ENCODE results near the gene ZSWIM6. TPM values are rescaled to one million over a fixed set of nuclear protein-coding genes. Genes with fewer than 3 reads are reported as not detected.

ZSWIM6 gene
- total RNA-seq, 2 donors from 2014 or later: 7.8 to 9.8 TPM

DNA sequence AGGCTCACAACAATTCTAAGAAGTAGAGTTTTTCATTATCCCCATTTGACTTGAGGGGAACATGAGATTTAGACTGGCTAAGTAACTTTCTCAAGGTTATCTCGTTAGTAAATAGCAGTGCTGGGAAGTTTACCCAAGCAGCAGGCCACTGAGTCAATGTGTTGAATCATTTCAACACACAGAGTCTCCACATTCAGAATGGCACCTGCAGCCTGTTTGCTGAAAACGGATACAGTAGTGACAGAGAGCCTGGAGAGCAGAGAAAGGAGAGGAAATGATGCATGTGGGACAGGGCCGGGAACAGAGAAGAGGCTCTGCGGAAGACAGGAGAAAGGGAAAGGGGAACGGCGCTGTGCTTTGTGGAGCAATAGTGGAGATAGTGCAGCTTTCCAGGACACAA lies 33.5 kb upstream of the ZSWIM6 start:
- no peak for ATAC-seq
- Mint-ChIP-seq H3K27me3 (peaks cover 0 to 4% of the 10 kb centered on the region in 2 donors), H3K9me3 (no peaks in the 10 kb centered on the region), H3K36me3 (no peaks in the 10 kb centered on the region), H3K4me1 (ENCODE audit: low read depth in 2 of 2) (no peaks in the 10 kb centered on the region), H3K4me3 (no peak overlapping the region), H3K27ac (no peak overlapping the region)
- no peak for DNase-seq (ENCODE audit: low spot score)

GRCh38 chr5:61299261-61299681 lies 32.8 kb upstream of the ZSWIM6 start:
- peaks cover 0 to 4% of the 10 kb centered on the region in 2 donors for H3K27me3 Mint-ChIP-seq
- no peak overlapping the region for H3K27ac Mint-ChIP-seq
- H3K36me3 Mint-ChIP-seq: no peaks in the 10 kb centered on the region
- H3K9me3 Mint-ChIP-seq: no peaks in the 10 kb centered on the region
- ATAC-seq (no peak), DNase-seq (ENCODE audit: low spot score) (no peak)
- H3K4me1 Mint-ChIP-seq (ENCODE audit: low read depth in 2 of 2): no peaks in the 10 kb centered on the region
- H3K4me3 Mint-ChIP-seq: no peak overlapping the region

DNA sequence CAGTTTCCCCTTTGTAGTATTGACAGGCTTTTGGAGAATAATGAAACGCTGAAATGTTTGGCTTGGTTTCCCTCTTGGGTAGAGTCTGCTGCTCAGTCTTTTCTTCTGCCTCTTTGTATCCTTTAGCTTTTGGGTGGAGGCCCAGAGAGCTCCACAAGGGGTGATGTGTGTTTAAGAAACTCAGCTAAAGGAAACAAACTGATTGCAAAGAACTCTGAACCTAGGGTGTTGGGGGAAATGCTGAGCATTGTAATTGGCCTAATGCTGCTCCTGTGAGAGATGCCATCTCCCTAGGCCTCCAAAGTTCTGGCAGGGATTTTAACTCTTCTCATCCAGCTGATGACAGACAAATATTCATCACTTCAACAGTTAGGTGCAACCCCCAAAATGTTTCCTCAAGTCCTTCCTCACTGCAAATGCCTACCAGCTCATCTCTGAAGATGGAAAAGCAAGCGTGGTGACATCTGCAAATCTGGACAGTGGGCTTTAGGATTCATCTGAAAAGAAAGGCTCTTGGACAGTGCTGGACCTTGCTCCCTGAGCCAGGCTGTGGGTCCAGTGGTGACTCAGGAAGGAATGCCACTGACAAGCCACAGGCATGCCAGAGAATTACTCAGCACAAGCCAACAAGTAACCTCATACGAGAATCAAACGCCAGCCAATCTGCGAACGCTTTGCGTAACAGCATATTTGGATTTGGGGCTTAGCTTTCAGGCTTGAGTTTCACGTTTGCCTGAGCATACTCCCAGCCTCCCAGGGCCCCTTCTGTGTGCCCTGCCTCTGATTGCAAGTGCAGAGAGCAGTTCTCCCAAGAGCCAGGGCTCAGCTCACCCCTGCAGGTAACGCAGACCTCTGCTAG lies 30.5 kb upstream of the ZSWIM6 start:
- Mint-ChIP-seq H3K4me3 (no peak overlapping the region), H3K27ac (no peak overlapping the region), H3K4me1 (ENCODE audit: low read depth in 2 of 2) (peaks cover 2 to 3% of the 10 kb centered on the region in 2 donors), H3K27me3 (peaks cover 4 to 15% of the 10 kb centered on the region in 2 donors), H3K36me3 (no peaks in the 10 kb centered on the region), H3K9me3 (no peaks in the 10 kb centered on the region)
- no peak for DNase-seq (ENCODE audit: low spot score)
- no peak for ATAC-seq

DNA sequence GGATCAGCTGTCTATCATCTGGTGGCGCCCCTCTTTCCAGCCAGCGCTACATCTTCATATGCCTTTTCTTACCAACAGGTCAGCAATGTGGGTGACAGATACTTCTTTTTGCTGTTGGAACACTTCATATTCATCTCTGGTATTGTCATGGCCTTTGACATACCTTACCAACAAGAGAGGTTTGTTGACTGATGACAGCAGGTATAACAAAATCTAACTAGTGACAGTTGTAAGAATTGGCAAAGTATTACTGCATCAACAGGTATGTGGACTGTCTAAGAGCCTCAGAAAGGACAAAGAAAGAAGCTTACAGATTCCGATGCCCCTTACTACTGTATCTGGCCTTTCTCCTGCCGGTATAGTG lies 29.9 kb upstream of the ZSWIM6 start:
- no peak overlapping the region for H3K27ac Mint-ChIP-seq
- H3K4me1 Mint-ChIP-seq (ENCODE audit: low read depth in 2 of 2): peaks cover 2 to 6% of the 10 kb centered on the region in 2 donors
- H3K4me3 Mint-ChIP-seq: no peak overlapping the region
- H3K27me3 Mint-ChIP-seq: peaks cover 6 to 20% of the 10 kb centered on the region in 2 donors
- no peaks in the 10 kb centered on the region for H3K9me3 Mint-ChIP-seq
- H3K36me3 Mint-ChIP-seq: no peaks in the 10 kb centered on the region
- ATAC-seq (no peak), DNase-seq (ENCODE audit: low spot score) (no peak)

GRCh38 chr5:61303346-61303745 lies 28.7 kb upstream of the ZSWIM6 start:
- Mint-ChIP-seq H3K36me3 (no peaks in the 10 kb centered on the region), H3K27me3 (peaks cover 6 to 20% of the 10 kb centered on the region in 2 donors), H3K4me1 (ENCODE audit: low read depth in 2 of 2) (peaks cover 2 to 6% of the 10 kb centered on the region in 2 donors), H3K27ac (no peak overlapping the region), H3K9me3 (no peaks in the 10 kb centered on the region), H3K4me3 (no peak overlapping the region)
- ATAC-seq: no peak
- DNase-seq (ENCODE audit: low spot score): no peak

- Mint-ChIP-seq H3K4me3 (no peak overlapping the region), H3K27ac (no peak overlapping the region), H3K36me3 (no peaks in the 10 kb centered on the region), H3K27me3 (peaks cover 15 to 33% of the 10 kb centered on the region in 2 donors), H3K9me3 (no peaks in the 10 kb centered on the region), H3K4me1 (ENCODE audit: low read depth in 2 of 2) (peaks cover 2 to 6% of the 10 kb centered on the region in 2 donors)
- DNase-seq (ENCODE audit: low spot score) (no peak), ATAC-seq (no peak)
Measured at GRCh38 chr5:61304590-61305381, 27.3 kb upstream of the ZSWIM6 start.

GRCh38 chr5:61306531-61307131 lies 25.4 kb upstream of the ZSWIM6 start:
- ATAC-seq (no peak), DNase-seq (ENCODE audit: low spot score) (no peak)
- Mint-ChIP-seq H3K9me3 (no peaks in the 10 kb centered on the region), H3K4me3 (no peak overlapping the region), H3K27me3 (peaks cover 15 to 40% of the 10 kb centered on the region in 2 donors), H3K36me3 (no peaks in the 10 kb centered on the region), H3K4me1 (ENCODE audit: low read depth in 2 of 2) (peaks cover 2 to 6% of the 10 kb centered on the region in 2 donors), H3K27ac (no peak overlapping the region)

GRCh38 chr5:61307191-61307590 lies 24.9 kb upstream of the ZSWIM6 start:
- Mint-ChIP-seq H3K27me3 (peaks cover 15 to 40% of the 10 kb centered on the region in 2 donors), H3K27ac (no peak overlapping the region), H3K4me1 (ENCODE audit: low read depth in 2 of 2) (peaks cover 2 to 6% of the 10 kb centered on the region in 2 donors), H3K9me3 (no peaks in the 10 kb centered on the region), H3K4me3 (no peak overlapping the region), H3K36me3 (no peaks in the 10 kb centered on the region)
- DNase-seq (ENCODE audit: low spot score): no peak
- no peak for ATAC-seq

- DNase-seq (ENCODE audit: low spot score): no peak
Measured at GRCh38 chr5:61307611-61308010, 24.4 kb upstream of the ZSWIM6 start.

DNA sequence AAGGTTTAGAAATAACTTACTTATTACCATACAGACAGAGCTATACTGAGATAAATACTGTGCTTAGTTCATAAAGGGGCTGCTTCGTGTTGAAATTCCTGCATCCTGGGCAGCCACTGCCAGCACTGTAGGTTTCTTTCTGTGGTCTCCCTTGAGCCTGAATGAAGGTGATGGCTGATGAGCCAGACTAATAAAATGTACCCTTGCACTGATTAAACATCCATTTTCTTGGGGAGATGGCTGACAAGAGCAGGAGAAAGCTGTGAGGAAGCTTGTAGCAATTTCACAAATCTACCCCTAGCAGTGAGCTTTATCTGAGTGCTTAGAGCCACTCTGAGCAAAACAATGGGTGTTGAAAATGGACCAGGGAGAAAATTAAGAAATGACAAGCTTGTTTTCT lies 23.3 kb upstream of the ZSWIM6 start:
- Mint-ChIP-seq H3K27me3 (peaks cover 20 to 40% of the 10 kb centered on the region in 2 donors), H3K4me1 (ENCODE audit: low read depth in 2 of 2) (peaks cover 2 to 6% of the 10 kb centered on the region in 2 donors), H3K9me3 (no peaks in the 10 kb centered on the region), H3K27ac (no peak overlapping the region), H3K36me3 (no peaks in the 10 kb centered on the region), H3K4me3 (no peak overlapping the region)
- DNase-seq (ENCODE audit: low spot score) (no peak), ATAC-seq (no peak)

More at GRCh38 chr5:61307611-61308010, 24.4 kb upstream of the ZSWIM6 start:
- Mint-ChIP-seq H3K27me3 (peaks cover 18 to 40% of the 10 kb centered on the region in 2 donors), H3K36me3 (no peaks in the 10 kb centered on the region), H3K4me3 (no peak overlapping the region), H3K27ac (no peak overlapping the region), H3K9me3 (no peaks in the 10 kb centered on the region), H3K4me1 (ENCODE audit: low read depth in 2 of 2) (peaks cover 2 to 6% of the 10 kb centered on the region in 2 donors)
- no peak for ATAC-seq

DNA sequence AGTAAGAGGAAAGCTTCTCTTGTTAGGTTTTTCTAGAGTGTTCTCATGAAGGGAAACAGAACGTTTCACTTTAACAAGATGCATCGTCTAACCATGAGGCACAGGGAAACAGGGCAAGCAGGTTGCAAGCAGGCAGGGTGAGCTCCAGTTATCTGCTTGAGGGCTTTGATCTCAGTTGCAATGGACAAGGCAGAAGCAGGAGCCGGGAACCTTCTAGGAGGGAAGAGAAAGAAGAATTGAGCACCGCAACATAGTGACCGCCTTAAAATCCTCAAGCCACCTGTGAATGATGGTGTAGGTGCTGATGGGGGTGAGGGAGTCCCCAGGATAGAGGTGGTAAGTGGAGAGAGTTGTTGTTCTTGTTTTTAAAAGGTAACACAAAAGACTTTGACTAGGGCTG lies 22.9 kb upstream of the ZSWIM6 start:
- H3K36me3 Mint-ChIP-seq: no peaks in the 10 kb centered on the region
- no peak for DNase-seq (ENCODE audit: low spot score)
- H3K27me3 Mint-ChIP-seq: peaks cover 20 to 40% of the 10 kb centered on the region in 2 donors

DNA sequence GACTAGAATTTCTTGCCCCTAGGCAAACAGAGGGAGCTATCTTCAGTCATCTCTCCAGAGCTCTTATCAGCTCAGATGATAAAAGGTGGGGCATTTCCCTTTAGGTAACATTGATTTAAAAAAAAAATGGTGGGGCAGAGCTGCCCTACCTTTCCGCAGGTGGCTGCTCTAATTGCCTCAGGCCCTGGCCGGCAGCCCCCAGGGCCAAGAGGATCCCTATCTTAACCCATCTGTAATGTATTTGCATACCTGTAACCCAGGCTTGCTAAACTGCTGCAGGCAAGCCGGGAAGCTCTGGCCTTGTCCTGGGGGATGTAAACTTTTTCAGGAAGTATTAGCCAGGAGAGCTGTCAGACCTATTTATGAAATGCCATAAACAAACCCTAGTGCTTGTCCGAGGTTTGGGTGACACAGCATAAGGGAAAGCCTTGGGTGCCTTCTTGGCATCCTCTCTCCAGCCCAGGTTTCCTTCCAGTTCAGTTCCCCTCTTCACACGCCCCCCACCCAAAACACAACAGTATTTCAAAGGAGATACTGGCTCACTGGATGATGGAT lies 20.9 kb upstream of the ZSWIM6 start:
- no peak overlapping the region for H3K27ac Mint-ChIP-seq

More for the DNA sequence above, 22.9 kb upstream of the ZSWIM6 start:
- no peak overlapping the region for H3K4me3 Mint-ChIP-seq
- H3K9me3 Mint-ChIP-seq: no peaks in the 10 kb centered on the region
- H3K27ac Mint-ChIP-seq: no peak overlapping the region
- ATAC-seq: no peak
- H3K4me1 Mint-ChIP-seq (ENCODE audit: low read depth in 2 of 2): peaks cover 2 to 6% of the 10 kb centered on the region in 2 donors

More for the DNA sequence above, 20.9 kb upstream of the ZSWIM6 start:
- H3K4me3 Mint-ChIP-seq: no peak overlapping the region
- H3K27me3 Mint-ChIP-seq: peaks cover 28 to 39% of the 10 kb centered on the region in 2 donors
- H3K9me3 Mint-ChIP-seq: no peaks in the 10 kb centered on the region
- DNase-seq (ENCODE audit: low spot score): no peak
- H3K36me3 Mint-ChIP-seq: no peaks in the 10 kb centered on the region
- peaks cover 2 to 6% of the 10 kb centered on the region in 2 donors for H3K4me1 Mint-ChIP-seq (ENCODE audit: low read depth in 2 of 2)
- no peak for ATAC-seq
